Fibroblast of villous mesenchyme (primary cell): Measurements from ENCODE around the gene DYNLT2. TPM values are rescaled to one million over a fixed set of nuclear protein-coding genes. Genes with fewer than 3 reads are reported as not detected.
"Not testable (repeated sequence)": the region's sequence is repeated elsewhere in the genome, so short reads cannot be mapped to it uniquely, and the experiment has no call there.

Experiments
- DNase-seq: peaks from one replicate; pipeline ENCODE4 v3.0.0-alpha.2; 2010; ENCODE audit warnings: low read depth
- H3K4me3 ChIP-seq: 2 replicates; pipeline ENCODE4 v1.5.1; 2011; ENCODE audit warnings: low read depth, mild to moderate bottlenecking, low read length
- total RNA-seq: library from RNA; depleted of rRNA; stranded (reverse); fragments of >200 nt; gene quantifications from 2 replicates; pipeline ENCODE4 v1.2.3, GENCODE V29; 2012
- TF ChIP-seq, protein P1 (sequence below): IDR thresholded peaks from 2 replicates; pipeline ENCODE4 v1.5.1; 2012; ENCODE audit warnings: low read depth, mild to moderate bottlenecking, low read length; ENCODE audit not compliant: insufficient read depth

Gene DYNLT2
- total RNA-seq, 1 donor: 1.3 TPM

DNA sequence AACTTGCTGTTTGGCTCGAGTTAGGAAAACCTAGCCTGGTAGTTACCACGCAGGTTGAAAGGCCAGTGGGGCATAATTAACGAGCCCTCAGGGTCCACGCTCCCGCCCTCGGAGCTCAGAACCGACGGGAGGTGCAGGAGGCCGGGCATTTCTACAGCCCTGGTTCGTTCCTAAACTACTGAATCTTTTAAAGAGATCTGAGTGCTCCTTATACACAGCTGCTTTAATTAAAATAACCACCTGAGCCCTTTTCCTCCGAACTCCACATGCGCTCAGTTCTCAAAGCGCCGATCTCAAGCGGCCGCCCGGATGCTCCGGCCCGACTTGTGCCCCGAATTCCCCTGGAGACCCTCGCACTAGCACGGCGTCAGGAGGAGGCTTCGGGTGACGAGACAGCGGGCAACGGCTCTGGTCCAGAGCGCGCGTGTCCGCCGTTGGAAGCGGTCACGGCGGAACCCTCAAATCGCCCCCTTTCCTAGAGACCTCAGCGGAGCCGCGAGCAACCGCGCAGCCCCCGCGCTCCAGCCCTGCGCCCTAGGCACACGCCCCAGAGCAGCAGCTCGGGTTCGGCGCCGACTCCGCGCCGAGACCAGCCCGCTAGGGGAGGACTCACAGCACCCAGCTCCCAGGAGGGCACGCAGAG is 49.9 kb downstream of the DYNLT2 start:
- DNase-seq: peak; percentile 25

DNA sequence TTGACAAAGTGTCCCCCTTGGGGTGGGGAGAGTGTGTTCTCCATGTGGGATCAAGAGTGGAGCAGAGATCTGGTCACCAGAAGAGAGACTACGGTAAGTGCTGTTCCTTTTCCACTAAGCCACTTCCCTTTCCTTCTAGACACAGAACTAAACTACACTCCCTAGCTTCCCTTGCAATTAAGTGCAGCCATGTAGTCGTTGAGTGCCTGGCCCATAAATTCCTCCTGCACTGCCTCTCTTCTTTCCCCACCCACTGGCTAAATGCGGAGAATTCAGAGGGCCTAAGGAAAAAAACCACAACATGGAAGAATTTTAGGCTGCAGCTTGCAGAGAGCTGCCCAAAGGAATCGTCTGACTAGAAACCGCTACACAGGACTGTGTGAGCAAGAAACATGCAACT is 51.1 kb downstream of the DYNLT2 start:
- TF ChIP-seq, protein P1, sequence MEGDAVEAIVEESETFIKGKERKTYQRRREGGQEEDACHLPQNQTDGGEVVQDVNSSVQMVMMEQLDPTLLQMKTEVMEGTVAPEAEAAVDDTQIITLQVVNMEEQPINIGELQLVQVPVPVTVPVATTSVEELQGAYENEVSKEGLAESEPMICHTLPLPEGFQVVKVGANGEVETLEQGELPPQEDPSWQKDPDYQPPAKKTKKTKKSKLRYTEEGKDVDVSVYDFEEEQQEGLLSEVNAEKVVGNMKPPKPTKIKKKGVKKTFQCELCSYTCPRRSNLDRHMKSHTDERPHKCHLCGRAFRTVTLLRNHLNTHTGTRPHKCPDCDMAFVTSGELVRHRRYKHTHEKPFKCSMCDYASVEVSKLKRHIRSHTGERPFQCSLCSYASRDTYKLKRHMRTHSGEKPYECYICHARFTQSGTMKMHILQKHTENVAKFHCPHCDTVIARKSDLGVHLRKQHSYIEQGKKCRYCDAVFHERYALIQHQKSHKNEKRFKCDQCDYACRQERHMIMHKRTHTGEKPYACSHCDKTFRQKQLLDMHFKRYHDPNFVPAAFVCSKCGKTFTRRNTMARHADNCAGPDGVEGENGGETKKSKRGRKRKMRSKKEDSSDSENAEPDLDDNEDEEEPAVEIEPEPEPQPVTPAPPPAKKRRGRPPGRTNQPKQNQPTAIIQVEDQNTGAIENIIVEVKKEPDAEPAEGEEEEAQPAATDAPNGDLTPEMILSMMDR: no peak
- peak; percentile 67 for DNase-seq
- H3K4me3 ChIP-seq: peak overlapping the region; percentile 93

More for the DNA sequence above, 49.9 kb downstream of the DYNLT2 start:
- TF ChIP-seq, protein P1: no peak
- H3K4me3 ChIP-seq: peak overlapping the region; percentile 93

DNA sequence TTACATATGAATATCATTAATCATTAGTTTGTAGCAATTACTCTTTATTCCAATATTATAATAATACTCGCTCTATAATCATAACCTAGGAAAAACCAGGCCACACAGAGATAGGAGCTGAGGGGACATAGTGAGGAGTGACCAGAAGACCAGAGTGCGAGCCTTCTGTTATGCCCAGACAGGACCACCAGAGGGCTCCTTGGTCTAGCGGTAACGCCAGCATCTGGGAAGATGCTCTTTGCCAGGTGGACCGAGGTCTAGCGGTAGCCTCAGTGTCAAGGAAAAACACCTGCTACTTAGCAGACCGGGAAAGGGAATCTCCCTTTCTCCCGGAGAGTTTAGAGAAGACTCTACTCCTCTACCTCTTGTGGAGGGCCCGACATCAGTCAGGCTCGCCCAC is 54.3 kb downstream of the DYNLT2 start:
- not testable (repeated sequence) for H3K4me3 ChIP-seq, DNase-seq
- TF ChIP-seq, protein P1: peak; percentile 66

DNA sequence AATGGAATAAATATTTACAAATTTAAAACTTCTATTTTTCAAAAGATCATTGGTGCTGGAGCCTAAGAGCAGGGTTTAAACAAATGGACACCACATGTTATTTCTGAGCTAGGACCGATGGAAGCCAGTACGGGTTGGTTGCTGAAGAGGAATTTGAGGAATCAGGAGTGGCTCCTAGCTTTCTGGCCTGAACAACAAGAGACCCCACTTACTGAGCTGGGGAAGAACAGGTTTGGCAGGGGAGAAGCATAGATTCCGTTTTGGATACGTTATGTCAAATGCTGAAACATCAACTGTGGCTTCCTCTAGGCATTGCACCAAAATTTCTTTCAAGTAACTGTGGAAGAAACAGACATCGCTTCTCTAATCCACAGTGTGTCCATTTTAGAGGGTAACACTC is 56.2 kb downstream of the DYNLT2 start:
- DNase-seq: no peak
- TF ChIP-seq, protein P1: no peak
- H3K4me3 ChIP-seq: no peak overlapping the region

DNA sequence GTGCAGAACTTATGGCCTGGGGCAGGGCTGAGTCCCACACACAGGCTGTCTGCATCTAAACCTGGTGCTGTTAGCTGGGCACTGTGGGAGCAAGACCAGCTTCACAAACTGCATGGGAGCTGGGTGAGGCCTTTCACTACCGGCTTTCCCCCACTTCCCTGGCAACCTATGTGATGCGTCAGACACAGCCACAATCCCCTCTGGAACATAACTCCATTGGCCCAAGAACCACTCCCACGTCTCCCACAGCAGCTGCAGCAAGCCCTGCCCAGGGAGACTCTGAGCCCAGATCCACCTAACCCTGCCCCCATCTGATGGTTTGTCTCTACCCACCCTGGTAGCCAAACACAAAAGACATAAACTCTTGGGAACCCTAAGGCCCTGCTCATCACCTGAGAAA is 58.9 kb downstream of the DYNLT2 start:
- TF ChIP-seq, protein P1: no peak
- H3K4me3 ChIP-seq: no peak overlapping the region
- no peak for DNase-seq

DNA sequence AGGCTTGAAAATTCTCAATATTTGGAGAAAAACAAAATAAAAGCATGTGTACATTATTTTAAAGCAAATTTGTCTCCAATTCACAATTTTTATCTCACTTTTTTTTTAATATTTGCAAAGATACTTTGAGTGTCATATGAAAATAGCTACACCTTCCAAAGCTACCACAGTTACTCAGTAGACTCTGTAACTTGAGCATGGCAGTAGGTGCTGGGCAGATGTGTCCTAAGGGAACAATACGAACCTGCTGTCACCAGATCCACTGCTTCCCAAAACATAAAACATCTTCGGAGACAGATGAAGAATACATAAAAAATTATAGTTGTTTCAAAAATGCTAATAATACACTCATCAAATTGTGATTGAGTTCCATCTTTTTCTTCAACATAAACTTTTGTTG is 60.1 kb downstream of the DYNLT2 start:
- TF ChIP-seq, protein P1: no peak
- H3K4me3 ChIP-seq: no peak overlapping the region
- no peak for DNase-seq

Other genes starting within 250 kb of the DYNLT2 start
- gene WDR27, start 49.5 kb downstream of the DYNLT2 start, total RNA-seq: 14.8 and 18.1 TPM in 2 replicates
- 47.0 and 57.9 TPM in 2 replicates for gene C6orf120, start 49.4 kb downstream of the DYNLT2 start, total RNA-seq
- gene PHF10, start 27.1 kb downstream of the DYNLT2 start, total RNA-seq: 13.5 and 17.7 TPM in 2 replicates
- 15.8 and 28.5 TPM in 2 replicates for gene ERMARD, start 50 bp upstream of the DYNLT2 start, total RNA-seq